ENCODE data around the gene ZNF341. TPM values are rescaled to one million over a fixed set of nuclear protein-coding genes. Genes with fewer than 3 reads are reported as not detected.
A peak's percentile ranks its signal among the peaks of the same experiment; 100 is the strongest.

Gene ZNF341
- total and polyA plus RNA-seq, 2 donors (not counting 1 experiment from before 2014, with no cell fraction given), result 9.1 to 10.9 TPM

DNA sequence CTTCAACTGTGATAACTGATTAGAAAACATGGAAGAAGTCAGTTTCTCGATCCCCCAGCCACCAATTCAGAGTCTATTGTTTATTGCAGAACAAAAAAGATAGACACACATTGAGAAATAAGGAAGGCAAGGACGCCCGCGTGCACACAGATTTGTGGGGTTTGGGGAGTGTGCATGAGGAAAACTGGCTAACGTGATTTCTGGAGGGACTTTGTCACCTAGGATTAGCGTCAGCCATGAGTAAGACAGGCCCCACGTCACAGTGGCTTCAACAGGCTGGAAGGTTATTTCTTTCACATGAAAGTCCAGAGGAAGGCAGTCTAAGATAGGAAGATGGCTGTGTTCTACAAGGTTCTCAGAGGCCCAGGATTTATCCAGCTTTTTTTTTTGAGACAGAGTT, 7.7 kb downstream of the ZNF341 start:
- Histone ChIP-seq H2AFZ (ENCODE audit: insufficient read depth, low read depth, low read length, poor library complexity, severe bottlenecking) (no peak overlapping the region), H3K9ac (ENCODE audit: low read length) (no peak overlapping the region), H3K4me1 (ENCODE audit: control insufficient read depth in 2 of 2, insufficient read depth in 2 of 2, low read length in 2 of 2) (peaks cover 1 to 2% of the 10 kb centered on the region in 2 donors), H4K20me1 (ENCODE audit: control insufficient read depth, insufficient read depth, low read length, poor library complexity, severe bottlenecking) (no peaks in the 10 kb centered on the region), H3K4me3 (ENCODE audit: control extremely low read depth in 1 of 5, extremely low read depth in 1 of 5, insufficient read depth in 1 of 5, low read depth in 2 of 5, low read length in 4 of 5) (no peak overlapping the region), H3K4me2 (replicated peaks; ENCODE audit: low read depth, low read length, poor library complexity, severe bottlenecking) (no peak overlapping the region), H3K79me2 (ENCODE audit: control insufficient read depth, insufficient read depth, low read length) (peaks cover 8% of the 10 kb centered on the region), H3K9me3 (ENCODE audit: control extremely low read depth in 1 of 3, control insufficient read depth in 2 of 3, insufficient read depth in 1 of 3, low read length in 2 of 3) (peaks cover 1 to 26% (median 15%) of the 10 kb centered on the region in 3 donors), H3K27me3 (replicated peaks in 1 of 4; ENCODE audit: control extremely low read depth in 1 of 4, control insufficient read depth in 3 of 4, insufficient read depth in 4 of 4, low read length in 3 of 4) (no peaks in the 10 kb centered on the region), H3K36me3 (replicated peaks in 1 of 2; ENCODE audit: control extremely low read depth in 1 of 2, control insufficient read depth in 1 of 2, extremely low read depth in 1 of 2, insufficient read depth in 2 of 2, low read length in 1 of 2) (no peaks in the 10 kb centered on the region), H3K27ac (ENCODE audit: low read length in 2 of 2) (no peak overlapping the region)
- ATAC-seq (ENCODE audit: low read depth) (no peak), DNase-seq (no peak)
- Mint-ChIP-seq H3K27me3 (no peaks in the 10 kb centered on the region), H3K9me3 (ENCODE audit: insufficient read depth) (peaks cover 5% of the 10 kb centered on the region), H3K27ac (peak overlapping the region; percentile 60), H3K4me3 (no peak overlapping the region), H3K4me1 (peaks cover 8% of the 10 kb centered on the region)
- ChIA-PET POLR2A (no interaction called here), CTCF (interaction anchor here (0.7 kb wide), 1 partner anchor 298 kb away, joined by 3 read pairs; no protein-coding TSS in a partner anchor)
- 99% methylated on average over 6 of the region's 7 CpGs for WGBS (ENCODE audit: insufficient coverage)
- TF ChIP-seq EZH2 (IDR thresholded peaks at IDR 0.05; ENCODE audit: borderline replicate concordance, insufficient read depth, low read depth, low read length, poor library complexity, severe bottlenecking), result no peak
- TF ChIP-seq, protein P1, sequence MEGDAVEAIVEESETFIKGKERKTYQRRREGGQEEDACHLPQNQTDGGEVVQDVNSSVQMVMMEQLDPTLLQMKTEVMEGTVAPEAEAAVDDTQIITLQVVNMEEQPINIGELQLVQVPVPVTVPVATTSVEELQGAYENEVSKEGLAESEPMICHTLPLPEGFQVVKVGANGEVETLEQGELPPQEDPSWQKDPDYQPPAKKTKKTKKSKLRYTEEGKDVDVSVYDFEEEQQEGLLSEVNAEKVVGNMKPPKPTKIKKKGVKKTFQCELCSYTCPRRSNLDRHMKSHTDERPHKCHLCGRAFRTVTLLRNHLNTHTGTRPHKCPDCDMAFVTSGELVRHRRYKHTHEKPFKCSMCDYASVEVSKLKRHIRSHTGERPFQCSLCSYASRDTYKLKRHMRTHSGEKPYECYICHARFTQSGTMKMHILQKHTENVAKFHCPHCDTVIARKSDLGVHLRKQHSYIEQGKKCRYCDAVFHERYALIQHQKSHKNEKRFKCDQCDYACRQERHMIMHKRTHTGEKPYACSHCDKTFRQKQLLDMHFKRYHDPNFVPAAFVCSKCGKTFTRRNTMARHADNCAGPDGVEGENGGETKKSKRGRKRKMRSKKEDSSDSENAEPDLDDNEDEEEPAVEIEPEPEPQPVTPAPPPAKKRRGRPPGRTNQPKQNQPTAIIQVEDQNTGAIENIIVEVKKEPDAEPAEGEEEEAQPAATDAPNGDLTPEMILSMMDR (IDR thresholded peaks at IDR 0.05), result no peak
- intact Hi-C loops (cut with micrococcal nuclease), result no loop called here

DNA sequence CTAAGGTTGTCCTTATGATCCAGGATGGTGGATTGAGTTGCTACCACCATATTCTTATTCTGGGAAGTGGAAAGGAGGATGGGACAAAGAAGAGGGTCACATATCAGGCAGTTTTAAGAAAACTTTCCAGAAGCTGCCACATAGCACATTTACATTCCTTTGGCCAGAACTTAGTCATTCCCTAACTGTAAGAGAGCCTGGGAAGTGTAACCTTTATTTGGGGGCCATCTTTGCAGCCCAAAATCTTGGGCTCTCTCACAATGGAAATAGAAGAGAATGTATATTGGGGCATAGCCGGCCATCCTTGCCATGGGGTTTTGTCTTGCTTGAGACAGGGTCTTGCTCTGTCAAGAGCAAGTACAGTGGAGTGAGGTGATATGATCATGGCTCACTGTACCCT, 8.4 kb downstream of the ZNF341 start:
- Histone ChIP-seq H3K9ac (ENCODE audit: low read length) (no peak overlapping the region), H3K4me3 (ENCODE audit: control extremely low read depth in 1 of 5, extremely low read depth in 1 of 5, insufficient read depth in 1 of 5, low read depth in 2 of 5, low read length in 4 of 5) (no peak overlapping the region), H3K27ac (ENCODE audit: low read length in 2 of 2) (no peak overlapping the region), H4K20me1 (ENCODE audit: control insufficient read depth, insufficient read depth, low read length, poor library complexity, severe bottlenecking) (no peaks in the 10 kb centered on the region), H3K36me3 (replicated peaks in 1 of 2; ENCODE audit: control extremely low read depth in 1 of 2, control insufficient read depth in 1 of 2, extremely low read depth in 1 of 2, insufficient read depth in 2 of 2, low read length in 1 of 2) (peaks cover 0 to 3% of the 10 kb centered on the region in 2 experiments), H3K9me3 (ENCODE audit: control extremely low read depth in 1 of 3, control insufficient read depth in 2 of 3, insufficient read depth in 1 of 3, low read length in 2 of 3) (peaks cover 1 to 24% (median 15%) of the 10 kb centered on the region in 3 donors), H3K4me2 (replicated peaks; ENCODE audit: low read depth, low read length, poor library complexity, severe bottlenecking) (no peak overlapping the region), H3K27me3 (replicated peaks in 1 of 4; ENCODE audit: control extremely low read depth in 1 of 4, control insufficient read depth in 3 of 4, insufficient read depth in 4 of 4, low read length in 3 of 4) (no peaks in the 10 kb centered on the region), H3K79me2 (ENCODE audit: control insufficient read depth, insufficient read depth, low read length) (peaks cover 9% of the 10 kb centered on the region), H3K4me1 (ENCODE audit: control insufficient read depth in 2 of 2, insufficient read depth in 2 of 2, low read length in 2 of 2) (no peaks in the 10 kb centered on the region), H2AFZ (ENCODE audit: insufficient read depth, low read depth, low read length, poor library complexity, severe bottlenecking) (no peak overlapping the region)
- ChIA-PET POLR2A (no interaction called here), CTCF (interaction anchor here (0.7 kb wide), 1 partner anchor 299 kb away, joined by 3 read pairs; no protein-coding TSS in a partner anchor)
- 100% methylated on average over 1 of the region's 1 CpG for WGBS (ENCODE audit: insufficient coverage)
- intact Hi-C loops (cut with micrococcal nuclease), result no loop called here
- Mint-ChIP-seq H3K9me3 (ENCODE audit: insufficient read depth) (peaks cover 5% of the 10 kb centered on the region), H3K27me3 (no peaks in the 10 kb centered on the region), H3K4me1 (peaks cover 6% of the 10 kb centered on the region), H3K27ac (no peak overlapping the region), H3K4me3 (no peak overlapping the region)
- TF ChIP-seq EZH2 (IDR thresholded peaks at IDR 0.05; ENCODE audit: borderline replicate concordance, insufficient read depth, low read depth, low read length, poor library complexity, severe bottlenecking), result no peak
- TF ChIP-seq, protein P1 (IDR thresholded peaks at IDR 0.05), result no peak
- DNase-seq (no peak), ATAC-seq (ENCODE audit: low read depth) (no peak)
